ENCODE measurements around the gene PEX10.
A peak's percentile ranks its signal among the peaks of the same experiment; 100 is the strongest.

PEX10 gene

DNA sequence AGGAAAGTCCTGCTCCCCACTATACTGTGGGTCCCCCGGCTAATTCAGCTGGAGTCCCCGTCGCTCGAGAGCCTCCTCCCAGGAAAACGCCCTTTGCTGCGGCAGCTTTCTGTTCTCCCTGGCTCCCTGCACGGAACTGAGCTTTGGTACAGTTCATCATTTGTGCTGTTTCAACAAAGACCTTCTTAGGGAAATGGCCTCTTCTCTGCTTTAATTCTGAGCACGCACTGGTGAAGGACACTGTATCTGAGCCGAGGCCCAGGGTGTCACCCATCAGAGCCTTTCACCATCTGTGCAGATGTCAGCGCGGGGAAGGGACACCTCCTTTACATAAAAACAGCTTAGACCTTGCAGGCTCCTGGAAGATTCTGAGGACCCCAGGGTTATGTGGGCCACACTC, 13.5 kb upstream of the PEX10 start:
- DNase-seq (ENCODE audit: low read depth in 3 of 3): no peak

- DNase-seq (ENCODE audit: low read depth in 3 of 3): no peak
These were observed 10.2 kb upstream of the PEX10 start for GRCh38 chr1:2422523-2422922.

DNA sequence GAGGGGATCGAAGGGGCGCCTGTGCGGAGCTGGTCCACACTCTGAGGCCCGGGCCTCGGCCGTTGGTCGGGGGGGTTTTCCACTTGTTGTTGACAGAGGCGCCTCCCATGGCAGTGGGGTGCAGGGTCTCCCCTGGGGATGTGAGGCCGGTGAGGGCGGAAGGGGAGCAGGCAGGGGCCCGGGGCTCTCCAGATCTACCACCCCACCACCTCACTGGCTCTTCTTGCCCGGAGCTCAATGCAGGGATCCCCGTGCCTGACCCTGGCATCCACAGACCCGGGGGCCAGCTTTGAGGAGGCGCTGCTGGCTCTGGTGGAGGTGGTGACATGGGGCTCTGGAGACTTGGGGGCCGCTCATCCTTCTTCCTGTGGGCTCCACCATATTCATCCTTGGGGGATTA, 7.1 kb upstream of the PEX10 start:
- DNase-seq (ENCODE audit: low read depth in 3 of 3): no peak

GRCh38 chr1:2418791-2419320, 6.5 kb upstream of the PEX10 start:
- DNase-seq (ENCODE audit: low read depth in 3 of 3): no peak

- no peak for DNase-seq (ENCODE audit: low read depth in 3 of 3)
These were observed 5.5 kb upstream of the PEX10 start for GRCh38 chr1:2417833-2418225.

DNA sequence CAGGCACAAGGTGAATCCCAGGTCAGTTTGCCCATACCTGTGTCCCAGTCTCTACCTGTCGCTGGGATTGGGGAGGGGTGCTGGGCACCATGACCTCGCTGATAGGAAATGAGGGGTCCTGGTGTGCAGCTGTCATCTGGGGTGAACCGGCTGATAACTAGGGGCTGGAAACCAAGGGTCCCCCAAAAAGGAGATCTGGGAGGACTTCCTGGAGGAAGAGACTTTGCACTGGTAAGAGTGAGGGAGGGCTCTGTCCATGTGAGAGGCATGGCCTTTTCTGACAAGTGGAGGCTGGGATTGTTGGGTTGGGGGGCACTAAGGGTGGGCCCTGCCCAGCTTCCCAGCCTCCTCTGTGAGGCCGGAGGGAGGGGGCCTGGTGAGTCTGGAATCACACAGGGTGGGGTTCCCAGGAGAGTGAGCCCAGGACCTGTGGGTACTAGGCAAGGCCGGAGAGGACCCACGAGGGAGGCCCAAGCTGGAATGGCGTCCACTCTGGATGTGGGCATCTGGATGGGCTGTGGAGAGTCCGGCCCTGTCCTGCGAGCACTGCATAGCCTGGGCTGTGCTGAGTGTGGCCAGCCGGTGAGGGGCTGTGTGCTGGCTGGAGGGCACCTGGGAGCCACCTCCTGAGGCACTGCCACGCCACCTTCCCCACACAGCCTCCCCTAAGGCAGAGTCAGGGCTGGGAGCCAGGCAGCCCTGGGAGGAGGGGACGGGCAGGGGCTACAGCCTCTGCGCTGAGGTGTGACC, 4.9 kb upstream of the PEX10 start:
- no peak for DNase-seq (ENCODE audit: low read depth in 3 of 3)

DNA sequence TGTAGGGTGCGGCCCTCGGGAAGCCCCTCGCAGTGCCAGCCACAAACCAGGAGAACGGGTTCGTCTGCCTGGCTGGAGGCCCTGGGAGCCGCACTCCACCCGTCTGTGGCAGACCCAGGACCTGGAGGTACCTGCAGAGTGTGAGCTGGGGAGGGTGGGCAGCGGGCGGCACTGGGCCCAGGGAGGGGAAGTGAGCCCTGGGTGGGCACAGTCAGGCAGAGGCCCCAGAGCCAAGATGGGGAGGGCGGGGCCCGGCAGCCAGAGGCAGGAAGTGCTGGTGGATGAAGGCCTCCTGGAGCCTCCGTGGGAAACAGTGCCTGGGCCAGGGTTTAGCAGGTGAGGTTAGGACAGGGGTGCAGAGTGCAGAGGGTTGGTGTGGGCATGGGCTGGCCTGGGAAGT, 4.0 kb upstream of the PEX10 start:
- DNase-seq (ENCODE audit: low read depth in 3 of 3): no peak

DNA sequence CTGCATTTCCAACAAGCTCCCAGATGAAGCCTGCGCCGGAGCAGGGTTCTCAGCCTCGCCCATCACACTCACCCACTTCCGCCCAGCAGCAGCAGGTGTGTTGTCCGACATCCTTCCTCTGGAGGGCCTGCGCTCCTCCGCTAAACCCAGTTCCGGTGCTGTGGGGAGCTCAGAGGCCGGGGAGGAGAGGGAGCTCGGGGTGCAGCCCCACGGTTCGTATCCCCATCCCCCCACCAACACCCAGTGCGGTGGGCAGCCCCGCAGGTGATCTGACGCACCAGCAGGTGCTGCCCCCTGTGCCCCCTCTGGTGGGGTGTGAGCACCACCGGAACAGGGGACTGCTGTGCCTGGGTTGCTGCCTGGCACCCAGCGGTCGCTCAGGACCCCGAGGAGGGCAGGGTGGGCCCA, 3.4 kb upstream of the PEX10 start:
- no peak for DNase-seq (ENCODE audit: low read depth in 3 of 3)

DNA sequence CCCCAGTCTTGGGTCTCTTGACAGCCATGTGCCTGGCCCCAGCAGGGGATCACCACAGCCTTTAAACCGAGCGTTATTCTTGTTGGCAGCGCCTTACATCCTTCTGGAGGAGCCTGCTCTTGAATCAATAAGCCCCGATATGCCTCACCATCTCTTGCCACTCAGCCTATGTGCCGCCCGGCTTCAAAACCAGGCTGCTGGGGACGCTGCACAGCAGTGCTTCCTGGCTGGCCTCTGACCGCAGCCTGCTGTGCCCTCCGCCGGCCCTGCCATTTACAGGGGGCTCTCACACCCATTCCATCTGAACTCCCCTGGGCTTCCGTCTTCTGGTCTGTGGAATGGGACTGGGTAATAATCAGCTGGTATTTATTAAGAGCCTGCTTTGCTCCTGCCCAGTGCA, 3.0 kb upstream of the PEX10 start:
- DNase-seq (ENCODE audit: low read depth in 3 of 3): no peak

GRCh38 chr1:2414297-2414958, 2.1 kb upstream of the PEX10 start:
- DNase-seq (ENCODE audit: low read depth in 3 of 3): peak; percentile 72 to 74 (median 73)

DNA sequence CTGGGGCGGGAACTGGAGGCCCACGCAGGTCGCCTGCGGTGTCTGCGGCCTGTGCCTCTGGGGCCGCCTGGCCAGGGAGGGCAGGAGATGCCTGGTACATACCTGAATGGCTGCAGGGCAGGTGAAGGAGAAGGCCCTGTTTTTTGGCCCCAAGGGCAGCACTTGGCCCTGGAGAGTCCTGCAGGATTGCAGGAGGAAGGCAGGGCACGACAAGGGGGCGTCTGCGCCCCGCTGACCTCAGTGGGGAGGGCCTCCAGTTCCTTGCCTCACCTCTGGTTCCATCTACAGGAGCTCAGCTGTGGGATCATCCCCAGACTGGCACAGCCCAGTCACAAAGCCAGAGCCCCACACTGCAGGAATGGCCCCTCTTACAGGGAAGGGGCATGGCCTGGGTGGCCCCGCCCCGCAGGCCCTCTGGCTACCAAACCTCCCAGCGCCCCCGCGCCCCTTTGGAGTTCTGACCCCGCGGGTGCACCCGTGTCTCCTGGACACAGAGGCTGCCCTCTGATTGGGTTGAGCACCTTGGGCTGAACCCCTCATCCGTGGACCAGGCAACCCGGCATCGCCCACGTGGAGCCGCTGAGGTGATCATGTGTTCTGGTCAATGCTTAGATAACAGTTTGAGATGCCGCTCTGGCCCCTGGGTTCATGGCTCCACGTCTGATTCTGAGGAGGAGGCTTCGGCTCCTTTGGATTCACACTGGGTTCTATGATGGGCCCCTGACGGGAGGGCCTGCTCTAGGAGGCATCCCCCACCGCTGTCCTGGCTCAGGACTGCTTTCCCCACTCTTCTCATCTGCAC, 1.3 kb upstream of the PEX10 start:
- no peak for DNase-seq (ENCODE audit: low read depth in 3 of 3)

- DNase-seq (ENCODE audit: low read depth in 3 of 3): no peak
These were observed 570 bp upstream of the PEX10 start for GRCh38 chr1:2412773-2413494.

DNA sequence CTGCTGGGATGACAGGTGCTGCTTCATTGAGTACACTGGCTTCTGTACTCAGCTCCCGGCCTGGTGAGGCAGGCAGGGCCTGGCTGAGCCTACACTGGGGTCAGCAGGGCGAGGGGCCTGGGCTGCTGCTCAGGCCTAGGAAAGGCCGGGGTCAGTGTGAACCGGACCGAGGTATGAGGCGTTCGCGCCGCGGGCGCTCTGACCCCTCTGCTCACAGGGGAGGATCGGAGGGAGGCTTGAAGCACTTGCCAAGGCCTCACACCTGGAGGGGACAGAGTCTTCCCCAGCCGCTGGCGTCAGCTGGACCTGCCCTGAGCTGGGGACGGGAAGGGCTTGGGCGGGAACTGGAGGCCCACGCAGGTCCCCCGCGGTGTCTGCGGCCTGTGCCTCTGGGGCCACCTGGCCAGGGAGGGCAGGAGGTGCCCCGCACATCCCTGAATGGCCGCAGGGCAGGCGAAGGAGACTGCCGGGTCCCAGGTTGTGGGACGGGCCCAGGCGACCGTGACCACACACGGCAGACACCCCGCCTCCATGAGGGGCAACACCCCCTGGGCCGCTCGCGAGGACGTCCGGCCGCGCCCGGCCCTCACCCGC, 466 bp downstream of the PEX10 start:
- DNase-seq (ENCODE audit: low read depth in 3 of 3): no peak

DNA sequence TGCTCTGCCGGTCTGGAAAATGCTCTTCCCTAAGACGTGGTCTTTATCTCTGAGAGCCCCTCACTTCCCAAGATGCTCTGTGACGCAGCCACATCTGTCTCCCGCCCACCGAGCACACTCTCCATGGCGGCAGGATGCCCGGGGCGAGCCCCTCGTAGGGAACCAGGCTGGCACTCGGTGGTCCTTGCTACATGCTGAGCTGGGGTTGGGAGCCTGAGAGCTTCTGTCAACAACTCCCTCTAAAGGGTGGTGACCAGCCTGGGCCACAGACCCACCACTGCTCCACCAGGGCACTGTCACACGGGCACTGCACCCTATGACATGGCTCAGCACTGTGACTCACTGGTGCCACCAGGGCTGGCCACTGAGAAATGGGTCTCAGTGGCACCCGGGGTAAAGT, 2.6 kb downstream of the PEX10 start:
- no peak for DNase-seq (ENCODE audit: low read depth in 3 of 3)

DNA sequence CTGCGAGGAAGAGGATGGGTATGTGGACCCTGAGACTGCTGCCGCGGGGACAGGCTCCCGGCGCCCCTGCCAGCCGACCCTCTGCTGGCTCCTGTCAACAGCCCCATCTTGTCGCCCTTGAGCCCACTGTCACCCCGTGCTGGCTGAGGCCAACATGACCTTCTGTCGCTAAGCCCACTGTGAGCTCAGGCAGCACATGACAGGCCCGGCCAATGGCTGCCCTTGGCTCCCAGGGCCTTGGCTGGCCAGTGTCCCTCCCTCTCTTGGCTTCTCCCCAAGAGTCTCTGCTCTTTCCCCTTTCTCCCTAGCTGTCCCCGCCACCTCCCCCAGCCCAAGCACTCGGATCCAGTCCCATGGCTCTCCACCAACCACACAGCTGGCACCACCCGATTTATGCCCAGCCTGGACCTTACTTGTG, 3.5 kb downstream of the PEX10 start:
- DNase-seq (ENCODE audit: low read depth in 3 of 3): no peak

GRCh38 chr1:2408456-2408855, 3.9 kb downstream of the PEX10 start:
- DNase-seq (ENCODE audit: low read depth in 3 of 3): no peak

DNA sequence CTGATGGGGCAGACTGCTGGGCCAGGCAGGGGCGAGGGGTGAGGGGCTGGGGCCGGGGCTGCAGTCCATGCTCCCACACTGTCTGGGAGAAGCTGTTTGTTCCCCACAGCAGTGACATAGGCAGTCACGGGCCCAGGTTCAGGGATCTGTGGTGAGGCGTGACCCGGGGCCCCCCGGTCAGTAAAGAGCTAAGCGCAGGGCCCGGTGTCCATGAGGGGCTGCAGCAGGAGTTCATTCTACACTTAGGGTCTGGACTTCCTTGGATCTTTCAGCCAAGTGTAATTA, 4.4 kb downstream of the PEX10 start:
- DNase-seq (ENCODE audit: low read depth in 3 of 3): no peak

- no peak for DNase-seq (ENCODE audit: low read depth in 3 of 3)
These were observed 5.0 kb downstream of the PEX10 start for GRCh38 chr1:2407166-2407990.

DNA sequence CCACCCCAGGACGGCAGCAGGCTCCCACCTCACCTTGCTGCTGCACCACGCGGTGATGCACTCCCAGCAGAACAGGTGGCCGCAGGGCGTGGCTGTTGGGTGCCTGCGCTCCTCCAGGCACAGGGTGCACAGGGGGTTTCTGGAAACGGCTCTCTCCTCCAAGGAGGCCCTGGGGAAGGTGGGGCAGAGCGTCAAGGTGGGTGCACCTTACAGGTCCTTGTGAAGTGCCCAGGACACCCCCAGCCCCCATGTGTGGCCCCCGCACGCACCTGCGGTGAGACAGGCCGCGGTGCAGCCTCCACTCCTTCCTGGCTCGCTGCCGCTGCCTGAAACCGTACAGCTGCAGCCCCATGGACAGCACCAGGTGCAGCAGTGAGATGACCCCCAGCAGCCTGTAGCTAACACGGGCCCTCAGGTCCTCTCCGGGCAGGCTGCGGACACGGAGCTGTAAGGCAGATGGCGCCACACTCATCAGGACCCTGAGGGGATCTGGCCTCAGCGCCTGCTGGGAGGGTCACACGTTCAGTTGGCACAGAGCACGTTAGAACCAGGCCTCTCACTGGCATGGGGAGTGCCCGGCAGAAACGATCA, 5.8 kb downstream of the PEX10 start:
- no peak for DNase-seq (ENCODE audit: low read depth in 3 of 3)

DNA sequence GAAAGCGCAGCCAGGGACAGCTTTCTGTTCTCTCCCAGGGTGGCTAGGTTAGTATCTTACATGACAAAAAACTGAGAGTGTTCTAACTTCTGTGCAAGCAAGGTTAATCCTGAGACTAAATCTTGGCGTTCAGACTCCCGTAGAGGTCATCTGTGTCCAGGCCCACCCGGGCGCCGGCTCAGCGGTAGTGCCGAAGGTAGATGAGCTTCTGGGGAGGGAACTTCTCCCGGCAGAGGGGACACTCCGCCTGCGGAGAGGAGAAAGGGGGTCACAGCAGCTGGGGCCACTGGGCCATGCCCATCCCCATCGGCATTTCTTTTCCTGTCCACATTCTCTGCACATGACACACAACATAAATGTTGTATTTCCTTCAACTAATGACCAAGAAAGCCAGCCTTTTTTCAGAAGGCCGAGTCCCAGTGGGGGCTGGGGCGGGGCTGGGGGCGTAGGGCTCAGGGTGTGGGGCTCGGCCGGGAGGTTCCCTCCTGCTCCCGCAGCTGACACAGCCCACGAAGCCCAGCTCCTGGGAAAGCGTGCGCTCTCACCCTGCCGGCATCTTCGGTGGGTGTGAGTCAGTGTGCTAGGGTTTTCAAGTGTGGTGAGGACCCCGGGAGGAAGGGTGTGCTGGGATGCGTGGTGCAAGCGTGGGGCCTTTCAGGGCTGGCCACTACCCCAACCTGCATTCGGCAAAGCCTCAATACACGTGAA, 6.6 kb downstream of the PEX10 start:
- no peak for DNase-seq (ENCODE audit: low read depth in 3 of 3)
